Measurements from ENCODE around the gene SAP30BP.

DNA sequence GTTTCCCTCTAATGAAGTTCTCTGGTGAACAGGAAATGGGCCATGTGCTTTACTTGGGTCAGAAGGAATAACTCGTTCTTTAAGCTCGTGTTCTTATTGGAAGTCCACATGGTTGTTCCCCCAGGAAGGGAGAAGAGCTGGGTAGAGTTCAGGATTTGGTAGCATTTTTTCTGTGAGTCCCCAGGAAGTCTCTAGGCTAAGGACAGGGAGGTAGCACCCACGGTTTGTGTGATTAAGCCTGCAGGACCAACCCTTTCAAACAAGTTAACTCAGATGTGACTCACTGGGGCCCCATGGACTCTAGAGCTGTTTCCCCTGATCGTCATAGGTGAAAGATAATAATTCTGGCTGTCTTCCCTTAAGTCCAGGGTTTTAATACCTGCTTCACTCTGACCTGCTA is 16.4 kb downstream of the SAP30BP start:
- TF ChIP-seq, protein P1, sequence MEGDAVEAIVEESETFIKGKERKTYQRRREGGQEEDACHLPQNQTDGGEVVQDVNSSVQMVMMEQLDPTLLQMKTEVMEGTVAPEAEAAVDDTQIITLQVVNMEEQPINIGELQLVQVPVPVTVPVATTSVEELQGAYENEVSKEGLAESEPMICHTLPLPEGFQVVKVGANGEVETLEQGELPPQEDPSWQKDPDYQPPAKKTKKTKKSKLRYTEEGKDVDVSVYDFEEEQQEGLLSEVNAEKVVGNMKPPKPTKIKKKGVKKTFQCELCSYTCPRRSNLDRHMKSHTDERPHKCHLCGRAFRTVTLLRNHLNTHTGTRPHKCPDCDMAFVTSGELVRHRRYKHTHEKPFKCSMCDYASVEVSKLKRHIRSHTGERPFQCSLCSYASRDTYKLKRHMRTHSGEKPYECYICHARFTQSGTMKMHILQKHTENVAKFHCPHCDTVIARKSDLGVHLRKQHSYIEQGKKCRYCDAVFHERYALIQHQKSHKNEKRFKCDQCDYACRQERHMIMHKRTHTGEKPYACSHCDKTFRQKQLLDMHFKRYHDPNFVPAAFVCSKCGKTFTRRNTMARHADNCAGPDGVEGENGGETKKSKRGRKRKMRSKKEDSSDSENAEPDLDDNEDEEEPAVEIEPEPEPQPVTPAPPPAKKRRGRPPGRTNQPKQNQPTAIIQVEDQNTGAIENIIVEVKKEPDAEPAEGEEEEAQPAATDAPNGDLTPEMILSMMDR (IDR thresholded peaks at IDR 0.05) = no peak
- no peak for TF ChIP-seq POLR2AphosphoS5 (IDR thresholded peaks at IDR 0.05)

All from suprapubic skin (tissue), 3 donors.